GM18517 (cell line): ENCODE measurements around the gene IFNL2.
"Not testable (repeated sequence)": the region's sequence is repeated elsewhere in the genome, so short reads cannot be mapped to it uniquely, and the experiment has no call there.

Experiments
- ATAC-seq: cut with Tn5 transposase; IDR thresholded peaks from one replicate; pipeline ENCODE4 v1.9.1; 2021; ENCODE audit warnings: mild to moderate bottlenecking, moderate library complexity; ENCODE audit not compliant: unreplicated experiment

Gene IFNL2

DNA sequence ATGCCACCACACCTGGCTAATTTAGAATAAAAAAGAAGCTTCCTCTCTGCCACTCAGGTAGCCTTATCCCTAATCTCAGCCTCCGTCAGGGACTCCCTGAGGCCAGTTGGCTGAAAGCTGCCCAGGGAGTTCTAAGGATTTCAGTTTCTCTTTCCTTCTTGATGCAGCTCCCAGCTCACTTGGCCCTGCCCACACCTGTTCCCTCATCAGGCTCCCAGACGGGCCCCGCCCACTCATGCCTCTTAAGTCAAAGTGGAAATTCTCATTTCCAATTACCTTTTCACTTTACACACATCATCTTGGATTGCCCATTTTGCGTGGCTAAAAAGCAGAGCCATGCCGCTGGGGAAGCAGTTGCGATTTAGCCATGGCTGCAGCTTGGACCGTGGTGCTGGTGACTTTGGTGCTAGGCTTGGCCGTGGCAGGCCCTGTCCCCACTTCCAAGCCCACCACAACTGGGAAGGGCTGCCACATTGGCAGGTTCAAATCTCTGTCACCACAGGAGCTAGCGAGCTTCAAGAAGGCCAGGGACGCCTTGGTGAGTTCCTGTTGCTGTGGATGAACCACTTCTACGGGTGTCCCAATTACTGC lies 28.0 kb downstream of the IFNL2 start, which contains the start of gene IFNL1:
Gene IFNL1 (plus strand): TSS at position 353 of the 591 bp plus-strand sequence. CDS start 15 bp downstream, at position 368.
- no peak for ATAC-seq

DNA sequence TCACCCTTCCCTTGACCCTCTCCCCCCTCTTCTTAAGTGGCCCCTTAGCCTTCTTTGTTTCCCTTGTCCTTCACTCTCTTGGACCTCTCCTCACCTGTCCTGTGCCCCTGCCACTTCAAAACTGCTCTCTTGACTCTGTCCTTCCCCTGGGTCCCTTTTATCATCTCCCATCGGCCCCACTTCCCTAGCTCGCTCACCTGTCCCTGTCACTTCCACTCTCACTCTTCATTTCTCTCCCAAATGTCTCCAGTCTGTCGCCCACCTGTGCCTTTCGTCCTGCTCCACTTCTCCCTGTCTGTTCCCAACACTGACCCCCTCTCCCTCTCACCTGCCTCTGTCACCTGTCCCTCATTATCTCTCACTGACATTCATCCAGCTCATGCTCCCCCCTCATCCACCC lies 28.7 kb downstream of the IFNL2 start:
- ATAC-seq, result no peak

DNA sequence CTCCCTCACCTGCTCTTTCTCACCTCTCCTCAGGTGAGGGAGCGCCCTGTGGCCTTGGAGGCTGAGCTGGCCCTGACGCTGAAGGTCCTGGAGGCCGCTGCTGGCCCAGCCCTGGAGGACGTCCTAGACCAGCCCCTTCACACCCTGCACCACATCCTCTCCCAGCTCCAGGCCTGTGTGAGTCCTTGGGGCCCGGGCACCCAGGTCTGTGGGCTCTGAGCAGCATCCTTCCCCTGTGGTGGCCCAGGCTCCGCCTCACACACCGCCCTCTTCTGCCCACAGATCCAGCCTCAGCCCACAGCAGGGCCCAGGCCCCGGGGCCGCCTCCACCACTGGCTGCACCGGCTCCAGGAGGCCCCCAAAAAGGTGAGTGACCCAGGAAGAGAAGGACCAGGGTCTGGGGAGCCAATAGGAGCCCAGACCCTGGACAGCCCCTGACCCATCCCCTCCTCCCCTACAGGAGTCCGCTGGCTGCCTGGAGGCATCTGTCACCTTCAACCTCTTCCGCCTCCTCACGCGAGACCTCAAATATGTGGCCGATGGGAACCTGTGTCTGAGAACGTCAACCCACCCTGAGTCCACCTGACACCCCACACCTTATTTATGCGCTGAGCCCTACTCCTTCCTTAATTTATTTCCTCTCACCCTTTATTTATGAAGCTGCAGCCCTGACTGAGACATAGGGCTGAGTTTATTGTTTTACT lies 29.9 kb downstream of the IFNL2 start:
- ATAC-seq, result no peak

DNA sequence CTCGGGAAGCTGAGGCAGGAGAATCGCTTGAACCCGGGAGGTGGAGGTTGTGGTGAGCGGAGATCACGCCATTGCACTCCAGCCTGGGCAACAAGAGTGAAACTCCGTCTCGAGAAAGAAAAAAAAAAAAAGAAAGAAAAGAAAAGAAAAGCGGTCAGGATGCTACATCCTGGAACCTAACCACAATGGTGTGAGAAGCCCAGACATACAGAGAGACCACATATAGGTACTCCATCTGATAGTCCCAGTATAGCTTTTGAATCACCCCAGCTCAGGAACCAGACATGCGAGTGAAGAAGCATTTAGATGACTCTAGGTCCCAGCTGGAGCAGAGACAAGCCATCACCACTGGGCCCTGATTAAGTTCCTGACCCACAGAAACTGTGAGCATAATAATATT lies 31.2 kb downstream of the IFNL2 start:
- ATAC-seq, result no peak

- ATAC-seq, result no peak
Observed at GRCh38 chr19:39299832-39300231, 31.6 kb downstream of the IFNL2 start.

- ATAC-seq, result no peak
Observed at GRCh38 chr19:39301021-39301420, 32.8 kb downstream of the IFNL2 start.

DNA sequence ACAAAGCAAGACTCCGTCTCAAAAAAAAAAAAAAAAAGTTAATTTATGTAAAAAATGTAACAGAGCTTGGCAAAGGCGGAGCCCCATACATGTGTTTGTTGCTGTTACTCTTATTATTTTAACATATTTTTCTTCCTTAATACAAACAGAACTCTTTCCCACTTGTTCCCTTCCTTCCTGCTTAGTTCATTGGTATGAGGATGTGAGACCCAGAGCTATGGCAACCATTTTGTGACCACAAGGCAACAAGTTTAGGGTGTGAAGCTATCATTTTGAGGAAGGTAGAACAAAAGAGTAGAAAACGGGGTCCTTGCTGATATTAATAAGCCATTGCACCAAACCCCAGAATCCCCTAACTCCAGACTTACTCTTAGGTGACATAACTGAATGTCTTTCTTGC lies 33.4 kb downstream of the IFNL2 start:
- ATAC-seq, result no peak

GRCh38 chr19:39303373-39304184 lies 35.4 kb downstream of the IFNL2 start:
- ATAC-seq, result no peak

DNA sequence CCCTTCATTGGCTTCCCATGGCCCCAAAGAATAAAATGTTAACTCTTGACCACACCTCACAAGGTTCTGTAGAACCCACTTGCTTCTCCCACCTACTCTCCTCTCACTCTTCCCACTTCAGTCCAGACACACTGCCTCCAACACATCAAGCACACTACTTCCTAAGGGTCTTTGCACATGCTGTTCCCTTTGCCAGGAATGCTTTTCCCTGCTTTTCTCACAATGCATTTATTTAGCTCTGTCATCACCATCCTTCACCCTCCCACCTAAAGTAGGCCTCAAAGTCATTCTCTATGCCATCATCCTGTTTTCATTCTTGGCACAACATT lies 36.0 kb downstream of the IFNL2 start:
- ATAC-seq, result no peak

DNA sequence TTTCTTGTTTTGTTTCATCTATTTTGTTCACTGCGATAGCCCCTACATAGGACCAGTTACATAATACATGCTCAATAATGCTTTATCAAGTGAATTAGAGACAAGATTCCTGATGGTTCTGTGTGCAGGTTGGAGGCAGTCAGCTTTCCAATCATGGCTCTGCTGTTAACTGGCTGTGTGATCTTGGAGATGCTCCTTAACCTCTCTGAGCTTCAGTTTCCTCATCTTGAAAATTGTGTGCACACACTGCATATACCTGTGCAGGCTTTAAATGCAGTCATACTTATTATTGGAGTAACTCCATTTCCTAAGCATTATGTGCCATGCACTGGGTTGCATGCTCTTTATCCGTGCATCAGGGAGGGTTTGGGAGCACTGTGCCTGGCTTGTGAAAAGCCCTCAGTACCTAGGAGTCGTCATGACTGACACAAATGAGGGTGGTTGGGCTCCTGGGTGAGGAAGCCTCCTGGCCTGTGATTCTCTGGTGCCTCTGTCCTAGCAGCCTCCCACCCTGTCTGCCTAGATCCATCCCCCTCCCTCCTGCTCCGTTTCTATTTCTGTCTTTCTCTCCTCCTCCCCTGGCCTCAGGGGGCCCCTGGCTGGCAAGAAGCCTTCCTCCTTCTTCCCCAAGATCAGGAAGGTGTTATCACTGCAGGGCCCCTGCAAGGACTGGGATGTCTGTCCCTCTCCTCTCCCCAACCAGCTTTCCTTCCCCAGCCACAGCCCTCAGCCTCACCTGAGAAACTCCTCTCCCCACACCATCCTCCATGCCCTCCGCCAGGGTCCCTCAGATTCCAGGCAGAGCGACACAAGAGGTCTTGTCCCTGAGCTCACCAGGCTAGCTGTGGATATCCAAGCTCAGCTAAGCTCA lies 36.7 kb downstream of the IFNL2 start:
- ATAC-seq, result no peak

DNA sequence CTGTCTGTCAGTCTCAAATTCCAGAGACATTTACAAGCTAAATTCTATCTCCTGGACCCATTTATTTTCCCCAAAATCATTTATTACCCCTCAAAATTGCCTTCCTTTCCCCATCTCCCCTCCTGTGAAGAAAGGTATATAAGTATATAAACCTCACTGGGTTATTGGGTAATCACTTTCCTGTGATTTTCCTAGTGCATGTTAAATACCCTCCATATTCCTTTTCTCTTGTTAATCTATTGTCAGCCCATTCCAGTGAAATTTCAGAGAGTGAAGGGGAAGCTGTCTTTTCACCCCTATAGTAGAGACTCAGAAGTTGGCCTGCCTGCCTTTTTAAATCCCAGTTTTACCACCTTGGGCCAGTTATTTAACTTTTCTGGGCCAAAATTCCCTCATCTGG lies 37.9 kb downstream of the IFNL2 start:
- ATAC-seq, result no peak

DNA sequence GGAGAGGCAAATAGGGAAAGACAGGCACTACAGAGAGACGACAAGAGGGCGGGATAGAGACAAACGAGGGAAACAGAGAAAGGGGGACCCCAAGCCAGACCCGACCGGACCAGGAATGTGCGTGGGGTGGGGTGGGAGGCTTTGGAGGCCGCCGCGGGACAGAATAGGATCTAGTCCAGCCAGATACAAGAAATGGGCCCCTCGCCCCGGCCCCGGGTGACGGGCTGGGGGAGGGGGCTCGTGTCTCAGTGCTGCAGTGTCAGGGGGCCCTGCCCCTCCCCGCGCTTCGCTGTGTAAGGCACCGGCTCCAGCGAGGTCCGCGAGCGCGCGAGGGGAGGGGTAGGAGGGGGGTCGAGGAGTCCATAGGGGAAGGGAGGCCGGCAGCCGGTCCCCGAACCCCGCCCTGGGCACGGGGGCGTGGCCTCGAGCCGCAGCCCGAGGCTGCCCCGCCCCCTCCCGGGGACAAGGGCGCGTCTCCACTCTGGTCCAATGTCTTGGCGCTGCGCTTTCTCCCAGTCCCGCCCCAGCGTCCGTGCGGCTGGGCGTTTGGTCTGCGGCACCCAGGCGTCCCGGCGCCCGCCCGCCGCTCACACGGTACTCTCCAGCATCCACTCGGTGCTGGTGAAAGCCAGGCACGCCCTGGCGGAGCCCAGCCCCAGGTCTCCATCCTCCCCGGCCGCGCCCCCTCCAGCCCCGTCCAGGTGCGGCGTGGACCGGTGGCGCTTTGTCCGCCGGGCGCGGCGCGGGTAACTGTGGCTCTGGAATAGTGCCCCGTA lies 39.0 kb downstream of the IFNL2 start:
- ATAC-seq, result no peak

DNA sequence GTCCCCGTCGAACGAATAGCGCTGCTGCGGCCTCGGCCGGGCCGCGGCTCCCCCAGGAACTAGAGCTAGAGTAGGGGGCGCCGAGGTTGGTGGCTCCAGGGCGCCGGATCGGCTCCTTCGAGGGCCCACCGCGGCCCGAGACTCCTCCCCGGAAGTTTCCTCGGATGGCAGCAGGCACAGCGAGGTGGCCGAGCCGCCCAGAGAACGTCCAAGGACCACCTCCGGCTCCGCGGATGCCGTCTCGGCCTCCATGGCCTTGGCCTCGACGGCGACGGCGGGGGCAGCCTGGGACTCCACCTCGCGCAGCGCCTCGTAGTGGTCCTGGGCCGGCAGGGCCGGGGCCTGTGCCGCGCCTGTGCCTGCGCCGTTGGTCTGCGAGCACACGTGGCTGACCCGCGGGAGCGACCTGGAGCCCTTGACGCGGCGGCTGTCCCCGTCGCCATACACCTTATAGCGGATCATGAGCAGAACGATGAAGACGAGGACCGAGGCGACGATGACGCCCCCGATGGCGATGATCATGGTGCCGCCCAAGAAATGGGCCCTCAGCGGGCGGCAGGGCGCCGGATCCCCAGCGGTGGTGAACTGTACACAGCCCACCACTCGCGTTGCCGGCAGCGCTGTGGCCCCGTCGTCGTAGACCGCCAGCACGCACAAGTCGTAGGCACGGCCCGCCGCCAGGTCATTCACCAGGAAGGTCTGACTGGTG lies 39.8 kb downstream of the IFNL2 start:
- ATAC-seq, result no peak

DNA sequence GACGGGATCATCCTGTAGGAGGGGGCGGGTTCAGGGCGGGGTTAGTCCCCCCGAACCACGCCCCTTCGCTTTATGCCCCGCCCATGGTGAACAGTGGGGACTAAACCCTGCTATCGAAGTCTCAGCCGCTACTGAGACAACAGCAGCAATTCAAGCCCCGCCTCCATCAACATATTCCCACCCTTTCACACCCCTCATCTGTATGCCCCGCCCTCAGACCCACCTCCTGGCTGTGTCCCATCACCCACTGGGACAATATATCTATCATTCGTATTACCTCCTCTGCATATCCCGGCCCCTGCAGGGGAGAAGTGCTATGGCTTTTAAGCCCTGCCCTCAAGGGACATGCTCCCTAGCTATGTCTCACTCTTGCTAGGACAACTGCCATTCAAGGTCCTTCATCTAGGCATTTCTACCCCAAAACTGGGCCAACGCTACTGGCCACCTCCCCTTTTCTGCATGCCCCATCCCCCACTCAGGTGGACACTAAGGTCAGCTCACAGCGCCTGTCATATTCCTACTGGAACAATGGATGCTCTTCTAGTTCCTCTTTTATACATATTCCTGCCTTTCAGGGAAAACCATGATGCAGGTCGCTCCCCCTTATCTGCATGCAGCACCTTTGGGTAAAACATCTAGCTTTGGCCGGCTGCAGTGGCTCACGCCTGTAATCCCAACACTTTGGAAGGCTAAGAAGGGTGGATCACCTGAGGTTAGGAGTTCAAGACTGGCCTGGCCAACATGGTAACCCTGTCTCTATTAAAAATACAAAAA lies 40.5 kb downstream of the IFNL2 start:
- no peak for ATAC-seq

DNA sequence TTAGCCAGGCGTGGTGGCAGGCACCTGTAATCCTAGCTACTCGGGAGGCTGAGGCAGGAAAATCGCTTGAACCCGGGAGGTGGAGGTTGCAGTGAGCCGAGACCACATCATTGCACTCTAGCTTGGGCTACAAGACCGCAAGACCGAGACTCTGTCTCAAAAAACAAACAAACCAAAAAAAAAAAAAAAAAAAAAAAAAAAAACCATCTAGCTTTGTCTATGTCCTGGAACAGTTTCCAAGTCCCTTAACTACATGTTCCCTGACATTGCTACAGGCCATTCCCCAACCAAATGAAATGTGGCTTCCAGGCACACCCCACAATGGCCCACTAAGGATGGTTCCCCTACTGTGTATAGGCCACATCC lies 41.1 kb downstream of the IFNL2 start:
- not testable (repeated sequence) for ATAC-seq

GRCh38 chr19:39310558-39311311 lies 42.5 kb downstream of the IFNL2 start:
- no peak for ATAC-seq

DNA sequence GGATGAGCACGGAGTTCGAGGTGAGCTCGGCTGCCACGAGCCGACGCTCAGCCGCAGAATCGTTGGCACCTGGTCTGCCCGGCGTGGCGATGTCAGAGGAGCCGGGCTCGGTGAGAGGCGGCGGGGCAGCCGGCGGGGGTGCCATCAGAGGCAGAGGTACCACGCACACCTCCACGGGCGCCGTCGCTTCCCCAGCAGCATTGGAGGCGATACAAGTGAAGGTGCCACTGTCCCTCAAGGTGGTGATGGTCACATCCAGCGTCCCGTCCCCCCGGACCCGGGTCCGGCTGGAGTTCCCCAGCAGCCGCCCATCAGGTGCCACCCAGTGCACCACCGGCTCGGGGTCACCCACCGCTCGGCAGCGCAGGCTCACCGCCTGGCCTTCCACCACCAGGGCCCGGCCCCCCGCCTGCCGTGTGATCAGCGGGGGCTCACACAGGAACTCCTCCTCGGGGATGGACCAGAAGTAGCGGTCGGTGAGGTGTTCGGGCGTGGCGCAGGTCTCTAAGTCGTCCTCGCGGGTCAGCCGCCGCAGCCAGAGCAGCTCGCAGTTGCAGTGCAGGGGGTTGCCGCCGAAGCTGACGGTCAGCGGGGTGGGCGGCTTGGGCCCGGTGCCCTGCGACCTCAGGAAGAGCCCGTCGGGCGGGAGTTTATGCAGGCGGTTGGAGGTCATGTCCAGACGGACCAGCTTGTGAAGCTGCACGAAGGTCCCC lies 46.0 kb downstream of the IFNL2 start:
- no peak for ATAC-seq

- ATAC-seq, result no peak
Observed at GRCh38 chr19:39315933-39316332, 47.7 kb downstream of the IFNL2 start.
